Epithelial cell of proximal tubule (primary cell): ENCODE measurements around the gene GAS5. TPM values are rescaled to one million over a fixed set of nuclear protein-coding genes. Genes with fewer than 3 reads are reported as not detected.
"Not testable (repeated sequence)": the region's sequence is repeated elsewhere in the genome, so short reads cannot be mapped to it uniquely, and the experiment has no call there.

ENCODE experiments used
- DNase-seq: peaks from one replicate; pipeline ENCODE4 v3.0.0-alpha.2; 2011; ENCODE audit warnings: low read depth
- H3K4me3 ChIP-seq: 2 replicates; pipeline ENCODE4 v1.5.1; 2011; ENCODE audit warnings: low read depth, mild to moderate bottlenecking, low read length
- CTCF ChIP-seq: conservative IDR thresholded peaks from 2 replicates; pipeline ENCODE4 v1.5.1; 2012; ENCODE audit warnings: low read depth, mild to moderate bottlenecking, low read length
- total RNA-seq: library from RNA; depleted of rRNA; stranded (reverse); fragments of >200 nt; gene quantifications from 2 replicates; pipeline ENCODE4 v1.2.3, GENCODE V29; 2015

GAS5 gene
- total RNA-seq, 1 donor from 2014 or later: 645 TPM

GRCh38 chr1:173865468-173866164 lies 2.2 kb downstream of the GAS5 start:
- H3K4me3 ChIP-seq: peak overlapping the region; percentile 94
- no peak for TF ChIP-seq CTCF
- DNase-seq: no peak

- TF ChIP-seq CTCF: no peak
- no peak for DNase-seq
- H3K4me3 ChIP-seq: peak overlapping the region; percentile 94
These were observed 3.5 kb downstream of the GAS5 start for GRCh38 chr1:173864179-173864867.

GRCh38 chr1:173863224-173864161 lies 4.3 kb downstream of the GAS5 start:
- no peak for TF ChIP-seq CTCF
- no peak overlapping the region for H3K4me3 ChIP-seq
- no peak for DNase-seq

- no peak for TF ChIP-seq CTCF
- DNase-seq: no peak
- H3K4me3 ChIP-seq: no peak overlapping the region
These were observed 5.0 kb downstream of the GAS5 start for GRCh38 chr1:173862769-173863223.

GRCh38 chr1:173862146-173862768 lies 5.5 kb downstream of the GAS5 start:
- not testable (repeated sequence) for H3K4me3 ChIP-seq, DNase-seq

GRCh38 chr1:173861731-173862145 lies 6.1 kb downstream of the GAS5 start:
- H3K4me3 ChIP-seq: no peak overlapping the region
- no peak for DNase-seq
- TF ChIP-seq CTCF: no peak
